GM21528 (cell line): ENCODE measurements around the gene ATG10.
"Not testable (repeated sequence)": the region's sequence is repeated elsewhere in the genome, so short reads cannot be mapped to it uniquely, and the experiment has no call there.

Source experiments
- ATAC-seq: cut with Tn5 transposase; IDR thresholded peaks from one replicate; pipeline ENCODE4 v1.9.1; 2021; ENCODE audit warnings: mild to moderate bottlenecking, moderate library complexity; ENCODE audit not compliant: unreplicated experiment, low FRiP score

ATG10 gene

DNA sequence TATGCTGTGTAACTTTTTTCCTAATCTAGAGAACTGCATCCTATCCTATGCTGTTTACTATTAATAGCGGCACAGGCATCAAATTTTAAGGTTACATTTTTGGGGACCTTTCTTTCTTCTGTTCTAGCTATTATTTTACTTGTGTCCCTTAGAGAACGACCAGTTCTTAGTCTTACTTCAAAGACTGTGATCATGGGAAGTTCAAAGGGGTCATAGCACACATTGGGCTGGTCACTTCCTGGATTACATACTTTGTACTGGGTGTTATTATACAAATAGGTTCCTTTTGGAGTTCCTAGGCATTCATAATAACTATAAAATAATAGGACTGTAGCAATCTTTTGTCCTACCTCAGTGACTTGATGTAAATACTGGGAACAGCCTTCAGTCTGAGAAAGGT lies 297.5 kb downstream of the ATG10 start:
- not testable (repeated sequence) for ATAC-seq

DNA sequence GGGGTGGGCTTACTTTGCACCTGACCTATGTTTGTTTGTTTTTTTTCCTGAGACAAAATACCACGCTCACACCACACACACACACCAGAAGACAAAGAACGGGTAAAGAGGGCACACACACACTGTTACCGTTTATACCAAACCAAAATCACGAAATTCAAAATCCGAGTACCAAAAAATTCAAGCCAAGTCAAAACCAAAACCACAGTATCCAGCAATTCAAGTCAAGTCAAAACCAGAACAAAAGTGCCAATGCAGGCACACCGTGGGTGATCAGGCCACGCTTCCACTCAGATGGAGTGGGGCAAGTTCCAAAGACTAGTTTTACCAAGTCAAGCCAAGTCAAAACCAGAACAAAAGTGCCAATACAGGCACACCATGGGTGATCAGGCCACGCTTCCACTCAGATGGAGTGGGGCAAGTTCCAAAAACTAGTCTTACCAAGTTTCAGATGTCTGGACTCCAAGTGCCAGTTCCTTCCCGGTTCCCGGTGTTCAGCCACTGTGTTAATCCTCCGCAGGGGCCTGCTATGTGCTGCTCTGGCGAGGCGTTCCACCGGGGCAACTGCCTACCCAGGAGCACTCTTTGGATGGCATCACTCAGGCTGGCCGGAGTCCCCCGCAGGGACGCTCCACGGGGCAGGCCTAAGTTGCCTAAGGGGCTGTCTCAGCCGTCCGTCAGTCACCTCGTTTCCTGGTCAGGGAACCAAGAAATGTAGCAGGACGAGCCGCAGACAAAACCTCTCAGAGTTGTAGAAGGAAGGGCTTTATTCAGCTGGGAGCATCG lies 300.9 kb downstream of the ATG10 start:
- ATAC-seq: not testable (repeated sequence)

DNA sequence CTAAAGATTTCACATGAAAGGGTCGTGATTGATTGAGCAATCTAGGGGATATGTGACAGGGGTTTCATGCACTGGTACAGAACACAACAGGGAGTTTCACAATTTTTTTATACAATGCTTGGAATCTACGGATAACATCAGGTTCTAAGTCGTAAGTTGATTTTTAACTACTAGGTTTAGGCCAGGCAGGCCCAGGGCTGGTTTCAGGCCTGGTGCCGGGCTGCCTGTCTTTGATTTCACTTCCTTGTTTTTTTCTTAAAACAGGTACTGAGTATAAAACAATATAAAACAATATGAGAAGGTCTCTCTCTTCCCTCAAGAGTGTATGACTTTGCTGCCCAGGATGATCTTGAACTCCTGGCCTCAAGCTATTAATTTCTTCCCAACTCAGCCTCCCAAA lies 301.6 kb downstream of the ATG10 start:
- not testable (repeated sequence) for ATAC-seq

DNA sequence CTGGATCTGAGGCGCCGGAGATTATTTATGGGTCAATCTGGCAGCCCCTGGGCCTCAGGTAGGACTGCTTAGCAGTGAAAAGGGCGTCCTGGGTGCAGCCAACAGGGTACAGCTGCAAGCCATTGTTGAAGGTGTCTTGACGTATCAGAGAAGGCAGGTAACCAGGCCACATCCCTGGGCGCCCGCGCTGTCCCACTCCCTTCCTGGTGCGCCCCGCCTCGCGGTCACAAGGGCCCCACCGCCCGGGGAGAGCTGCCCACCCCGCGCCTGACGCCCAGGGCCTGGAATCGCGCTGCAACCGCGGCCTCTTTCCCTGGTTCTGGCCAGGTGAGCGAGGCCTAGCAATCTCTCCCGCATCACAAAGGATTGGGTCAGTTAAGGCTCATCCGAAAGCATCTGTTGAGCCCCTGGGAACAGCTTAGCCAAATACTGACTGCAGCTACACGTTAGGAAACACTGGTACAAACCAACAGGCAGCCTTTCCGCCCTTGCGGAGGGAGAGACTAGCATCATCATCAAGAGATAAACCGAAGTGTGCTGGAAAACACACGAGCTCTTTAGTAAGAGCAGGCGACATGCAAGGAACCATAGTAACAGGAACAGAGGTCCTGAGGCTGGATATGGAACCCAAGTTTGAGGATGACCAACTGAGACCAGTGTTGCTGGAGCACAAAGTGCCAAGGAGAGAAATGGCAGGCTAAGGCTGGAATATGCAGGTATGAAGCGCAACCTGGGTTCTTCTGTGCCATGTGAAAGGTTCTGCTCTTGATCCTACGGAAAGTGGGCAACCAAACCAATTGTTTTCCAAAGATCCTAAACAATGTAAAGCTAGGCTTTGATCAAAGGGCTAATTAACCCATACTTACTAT lies 302.8 kb downstream of the ATG10 start:
- ATAC-seq: no peak

DNA sequence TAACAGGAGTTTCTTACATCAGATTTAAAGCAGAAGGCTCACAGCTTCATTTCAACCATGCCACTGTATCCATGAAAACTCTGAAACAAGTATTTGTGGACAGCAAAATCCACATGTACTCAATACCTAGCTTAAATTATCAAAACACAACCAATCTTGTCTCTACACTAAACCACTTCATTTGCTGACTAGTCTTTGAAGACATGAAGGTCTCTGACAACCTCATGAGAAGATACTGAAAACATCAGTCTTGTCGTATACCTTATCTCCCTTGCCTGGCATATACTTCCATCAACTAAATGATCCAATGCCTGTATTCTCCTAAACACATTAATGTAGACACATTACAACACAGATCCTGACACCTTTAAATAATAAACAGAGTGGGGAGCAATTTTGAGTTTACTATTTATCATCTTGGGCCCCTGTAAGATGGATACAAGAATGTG lies 303.4 kb downstream of the ATG10 start:
- ATAC-seq: no peak

DNA sequence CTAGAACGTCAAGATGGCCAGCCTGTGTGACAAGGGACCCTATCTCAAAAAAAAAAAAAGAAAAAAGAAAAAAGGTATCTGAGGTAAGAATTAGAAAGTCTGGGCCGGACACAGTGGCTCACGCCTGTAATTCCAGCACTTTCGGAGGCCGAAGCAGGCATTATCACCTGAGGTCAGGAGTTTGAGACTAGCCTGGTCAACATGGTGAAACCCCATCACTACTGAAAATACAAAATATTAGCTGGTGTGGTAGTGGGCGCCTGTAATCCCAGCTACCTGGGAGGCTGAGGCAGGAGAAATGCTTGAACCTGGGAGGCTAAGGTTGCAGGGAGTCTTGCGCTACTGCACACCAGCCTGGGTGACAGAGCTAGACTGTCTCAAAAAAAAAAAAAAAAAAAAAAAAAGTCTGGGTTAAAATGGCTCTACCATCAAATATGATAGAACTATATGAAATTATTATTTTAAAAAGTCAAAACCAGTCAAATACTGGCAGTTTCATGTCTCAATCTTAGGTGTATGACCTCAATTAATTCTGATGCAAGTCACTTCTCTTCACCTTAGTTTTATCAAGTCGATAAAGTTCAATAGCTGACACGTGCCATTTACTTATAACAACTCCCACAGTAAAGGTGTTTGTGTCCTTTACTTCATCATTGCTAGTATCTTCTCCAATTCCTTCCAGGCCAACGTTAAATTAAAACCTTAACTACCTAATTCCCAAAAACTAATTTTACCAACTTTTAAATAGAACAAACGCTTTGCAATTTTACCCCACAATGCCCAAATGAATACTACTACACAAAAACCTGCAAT lies 305.2 kb downstream of the ATG10 start:
- ATAC-seq: no peak

DNA sequence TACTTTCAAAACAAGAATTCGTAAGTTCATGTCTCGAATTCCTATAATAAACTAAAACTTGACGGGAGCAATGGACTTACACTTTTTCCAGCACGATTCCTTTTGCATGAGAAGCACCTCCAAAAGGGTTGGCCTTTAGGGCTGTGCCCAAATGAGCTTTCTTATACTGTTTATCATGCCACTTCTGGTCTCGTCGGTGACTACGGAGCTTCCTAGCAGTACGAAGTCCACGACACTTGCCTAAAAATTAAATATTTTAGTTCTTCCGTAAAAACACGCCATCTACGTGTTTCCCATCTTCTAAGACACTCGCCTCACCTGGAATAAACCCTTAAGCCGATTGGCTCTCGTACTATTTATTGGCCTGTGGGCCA lies 305.8 kb downstream of the ATG10 start:
- peak; percentile 2 for ATAC-seq

DNA sequence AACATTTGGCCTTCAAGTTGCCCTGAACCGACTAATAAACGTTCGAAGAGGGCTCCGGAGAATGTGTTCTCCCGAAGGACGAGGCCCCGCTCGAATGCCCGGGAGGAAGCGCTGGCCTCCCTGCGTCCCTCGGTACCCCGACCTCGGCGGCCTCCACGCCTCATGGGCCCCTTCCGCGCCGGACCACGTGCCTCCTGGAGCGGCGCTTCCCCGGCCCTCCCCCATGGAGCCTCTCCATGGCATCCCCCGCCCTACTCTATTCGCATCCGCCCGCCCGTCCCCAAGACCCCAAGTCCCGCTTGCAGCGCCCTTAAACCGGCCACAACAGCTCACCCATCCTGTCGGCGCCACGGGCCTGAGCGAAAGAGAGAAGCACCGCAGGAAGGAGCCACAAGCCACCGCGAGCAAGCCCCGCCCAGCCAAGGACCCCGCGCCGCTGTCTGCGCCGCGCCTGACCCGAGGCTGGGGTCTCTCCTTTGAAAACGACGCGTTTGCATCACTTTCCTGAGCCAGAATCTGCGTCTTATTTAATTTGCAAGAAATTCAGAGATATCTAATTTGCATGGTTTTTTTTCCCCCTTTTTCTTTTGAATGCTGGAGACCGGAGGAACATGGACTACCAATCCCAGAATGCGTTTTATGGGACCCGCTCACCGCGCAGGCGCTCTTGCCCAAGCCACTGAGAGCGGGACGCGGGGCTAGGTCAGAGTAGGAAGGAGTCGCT lies 306.3 kb downstream of the ATG10 start, which contains the start of gene RPS23:
Gene RPS23 (minus strand): TSS at position 368 of the 724 bp plus-strand sequence. CDS start 31 bp downstream, at position 337.
- peak; percentile 96 for ATAC-seq

DNA sequence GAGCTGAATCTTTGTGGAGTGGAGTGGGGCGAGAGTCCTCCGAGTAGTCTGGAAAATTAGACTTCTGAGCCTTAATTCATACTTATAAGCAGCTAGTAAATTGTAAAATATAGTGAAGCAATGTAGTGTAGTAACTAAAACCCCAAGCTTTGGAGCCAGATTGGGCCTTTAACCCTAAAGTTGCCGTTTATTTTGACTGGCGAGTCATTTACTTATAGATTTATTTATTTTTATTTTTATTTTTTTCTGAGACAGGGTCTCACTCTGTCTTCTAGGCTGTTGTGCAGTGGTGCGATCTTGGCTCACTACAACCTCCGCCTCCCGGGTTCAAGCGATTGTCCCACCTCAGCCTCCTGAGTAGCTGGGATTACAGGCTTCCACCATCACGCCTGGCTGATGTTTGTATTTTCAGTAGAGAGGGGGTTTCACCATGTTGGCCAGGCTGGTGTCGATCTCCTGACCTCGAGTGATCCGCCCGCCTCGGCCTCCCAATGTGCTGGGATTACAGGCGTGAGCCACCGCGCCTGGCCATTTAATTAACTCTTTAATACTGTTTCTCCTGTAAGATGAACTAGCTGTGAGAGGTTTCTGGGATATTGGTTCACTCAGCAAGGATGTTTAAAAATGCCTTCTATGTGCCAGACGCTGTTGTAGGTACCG lies 307.0 kb downstream of the ATG10 start:
- ATAC-seq: no peak

DNA sequence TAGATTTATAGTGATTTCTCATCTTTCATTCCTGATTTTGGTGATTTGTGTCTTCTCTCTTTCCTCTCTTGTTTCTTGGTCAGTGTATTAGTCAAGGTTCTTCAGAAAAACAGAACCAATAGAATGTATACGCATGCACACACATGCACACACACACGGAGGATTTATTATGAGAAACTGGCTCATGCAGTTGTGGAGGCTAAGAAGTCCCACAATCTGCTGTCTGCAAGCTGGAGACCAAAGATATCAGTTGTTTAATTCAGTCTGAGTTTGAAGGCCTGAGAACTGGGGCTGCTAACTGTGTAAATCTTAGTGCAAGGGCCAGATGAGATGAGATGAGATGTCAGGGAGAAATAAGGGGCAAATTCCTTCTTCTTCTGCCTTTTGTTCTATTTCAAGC lies 312.1 kb downstream of the ATG10 start:
- ATAC-seq: no peak

DNA sequence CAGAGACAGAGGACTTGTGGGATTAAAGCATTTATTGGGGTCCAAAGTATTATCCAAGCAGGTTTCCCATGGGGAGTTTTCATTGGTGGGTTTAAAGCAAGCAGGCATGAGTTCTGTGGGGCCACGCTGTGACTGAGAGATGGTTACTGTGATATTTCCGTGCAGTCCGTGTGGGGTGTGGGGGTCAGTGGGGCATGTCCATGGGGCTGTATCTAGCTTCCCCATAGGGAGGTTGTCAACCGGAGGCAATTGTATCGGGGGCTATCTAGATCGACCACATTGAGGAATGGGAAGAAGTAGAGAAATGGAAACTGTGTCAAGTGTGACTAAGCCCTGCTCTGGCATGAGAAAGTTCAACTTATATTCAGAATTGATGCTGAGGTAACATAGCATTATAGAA lies 313.4 kb downstream of the ATG10 start:
- no peak for ATAC-seq

DNA sequence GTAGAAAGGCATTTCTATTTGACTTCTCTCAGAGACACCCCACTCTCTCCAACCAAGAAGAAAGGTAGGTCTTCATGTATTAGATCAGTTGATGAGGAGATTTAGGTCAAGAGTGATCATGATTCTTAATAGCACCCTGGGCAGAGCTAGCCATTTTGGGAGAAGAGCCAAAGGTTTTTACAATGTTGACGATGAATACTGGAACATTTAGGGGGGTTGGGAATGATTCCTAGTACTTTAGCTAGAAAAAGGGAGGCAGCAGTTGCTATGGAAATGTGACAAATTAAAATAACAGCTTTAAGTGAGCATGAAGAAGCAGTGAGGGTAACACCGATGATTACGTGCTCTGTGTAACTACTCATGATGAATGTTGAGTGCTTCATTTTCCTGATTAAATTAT lies 315.8 kb downstream of the ATG10 start:
- no peak for ATAC-seq

DNA sequence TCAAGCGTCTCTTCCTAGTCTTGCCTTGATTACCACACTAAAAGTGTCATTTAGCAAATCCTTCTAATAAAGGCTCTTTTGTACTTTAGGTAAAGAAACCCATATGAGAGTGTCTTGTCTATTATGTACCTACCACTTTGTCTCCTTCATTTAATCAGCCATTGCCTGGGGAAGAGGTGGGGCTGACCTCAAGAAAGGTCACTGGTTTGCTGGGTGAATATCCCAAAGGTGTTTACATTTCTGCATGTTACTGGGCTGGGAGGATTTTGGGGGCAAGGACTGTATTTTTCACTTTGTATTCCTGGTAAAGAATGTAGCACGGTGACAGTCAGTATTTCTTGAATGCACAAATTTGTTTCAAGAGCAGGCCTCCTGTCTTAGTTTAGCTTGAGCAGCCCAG lies 318.2 kb downstream of the ATG10 start:
- ATAC-seq: no peak

DNA sequence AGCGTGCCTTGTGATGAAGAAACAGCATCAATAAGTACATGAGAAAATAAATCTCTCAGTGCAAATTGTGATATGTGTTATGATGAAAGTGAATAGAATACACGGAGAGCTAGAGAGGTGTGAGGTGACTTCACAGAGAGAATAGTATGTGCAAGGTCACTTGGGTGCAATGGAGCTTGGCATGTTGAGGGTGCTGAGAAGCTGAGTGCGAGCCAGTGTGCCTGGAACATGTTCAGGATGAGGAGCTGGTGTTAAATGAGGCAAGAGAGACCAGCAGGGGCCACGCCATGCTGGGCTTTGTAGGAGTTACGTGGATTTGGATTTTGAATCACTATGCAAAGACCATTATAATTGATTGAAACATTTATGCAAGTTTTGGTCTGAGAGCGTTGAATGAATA lies 319.1 kb downstream of the ATG10 start:
- ATAC-seq: no peak

DNA sequence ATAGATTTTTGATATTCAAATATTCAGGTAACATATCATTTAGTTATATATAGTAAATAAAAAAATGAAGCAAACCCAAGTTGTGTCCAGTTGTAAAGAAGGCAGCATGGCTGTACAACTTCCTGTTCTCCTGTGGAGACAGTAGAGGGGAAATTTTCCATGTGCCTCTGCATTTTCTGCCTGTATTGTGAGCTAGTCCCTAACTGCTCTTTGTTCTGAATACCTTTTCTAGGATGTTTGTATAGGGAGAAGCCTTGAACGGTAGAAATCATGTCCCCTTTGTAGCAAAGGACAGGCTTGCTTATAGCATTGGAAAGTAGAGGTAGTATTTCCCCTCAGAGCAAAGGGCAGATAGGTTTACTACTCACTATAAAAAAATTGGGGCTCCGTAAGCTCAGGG lies 319.6 kb downstream of the ATG10 start:
- no peak for ATAC-seq

DNA sequence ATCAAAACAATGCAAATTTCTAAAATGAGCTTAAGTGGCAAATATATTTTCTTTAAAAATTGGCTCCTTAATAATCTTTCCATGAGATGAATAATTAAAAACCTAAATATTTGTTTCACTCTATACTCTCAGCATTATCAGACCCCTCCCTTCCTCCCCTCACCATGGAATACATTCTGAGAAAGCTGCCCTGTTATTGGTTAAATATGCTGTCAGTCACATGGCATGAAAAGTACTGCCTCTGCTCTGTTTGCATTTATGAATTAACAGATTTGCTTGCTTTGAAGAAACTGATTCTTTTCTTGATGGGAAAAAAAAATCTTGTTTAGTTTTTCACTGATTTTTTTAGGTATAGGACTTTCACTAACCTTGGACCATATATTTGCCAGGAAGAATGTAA lies 323.3 kb downstream of the ATG10 start:
- no peak for ATAC-seq

DNA sequence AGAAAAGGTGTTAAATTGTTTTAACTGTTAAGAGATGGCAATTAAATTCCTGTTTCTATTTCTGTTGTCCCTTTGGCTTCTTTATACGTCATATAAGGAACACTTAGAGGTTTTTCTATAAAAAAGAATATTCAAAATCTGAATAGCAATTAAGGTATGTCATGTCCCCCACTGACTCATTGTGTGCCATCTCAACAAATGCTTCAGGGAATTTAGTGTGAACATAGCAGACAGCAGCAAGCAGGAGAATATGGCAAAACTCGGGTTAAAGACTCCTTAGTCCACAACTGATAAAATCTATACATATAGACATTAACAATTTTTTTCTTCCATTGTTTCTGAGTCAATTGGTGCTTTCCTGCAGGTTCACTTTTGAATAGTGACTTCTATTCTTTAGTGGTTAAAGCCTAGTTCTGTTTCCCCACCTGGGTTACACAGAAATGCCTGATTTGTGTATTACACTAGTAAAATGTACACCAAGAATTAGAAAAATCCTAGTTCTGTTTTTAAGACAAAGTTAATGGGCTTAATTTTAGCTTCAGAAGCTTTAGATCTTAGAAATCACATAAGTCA lies 324.2 kb downstream of the ATG10 start:
- no peak for ATAC-seq

DNA sequence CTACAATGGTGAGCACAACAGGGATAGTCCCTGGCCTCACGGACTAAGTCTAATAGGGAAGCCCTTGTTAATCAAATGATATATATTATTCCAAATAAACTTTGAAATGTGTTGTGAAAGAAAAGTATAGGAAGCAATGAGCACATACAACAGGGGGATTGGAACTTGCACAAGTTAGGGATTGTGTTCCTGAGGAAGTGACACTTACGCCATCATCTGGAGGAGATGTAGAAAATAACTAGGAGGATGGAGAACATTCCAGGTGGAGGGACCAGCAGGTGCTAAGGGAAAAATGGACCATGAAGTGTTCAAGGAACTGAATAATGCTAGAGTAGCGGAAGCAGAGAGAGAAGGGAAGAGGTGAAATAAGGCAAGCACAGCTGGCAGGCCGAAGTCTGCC lies 325.1 kb downstream of the ATG10 start:
- ATAC-seq: no peak

DNA sequence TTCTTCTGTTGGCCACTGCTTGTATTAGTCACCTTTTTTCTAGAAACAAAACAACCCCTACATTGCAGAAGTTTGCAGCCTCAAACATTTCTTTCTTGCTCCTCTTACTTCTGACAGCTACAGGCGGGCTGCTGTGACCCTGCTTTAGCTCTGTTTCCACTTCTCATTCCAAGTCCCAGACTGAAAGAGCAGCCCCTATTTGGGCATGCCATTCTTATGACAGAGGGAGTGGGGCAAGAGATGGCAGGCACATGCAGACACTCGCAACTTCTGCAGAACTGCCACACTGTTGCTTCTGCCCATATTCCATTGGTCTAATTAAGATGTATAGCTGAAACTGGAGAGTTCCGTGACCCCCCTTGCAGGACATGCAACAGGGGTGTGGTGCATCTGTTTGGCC lies 325.9 kb downstream of the ATG10 start:
- no peak for ATAC-seq
